Bronchial epithelial cell (primary cell): ENCODE data around the gene GPR180. TPM values are rescaled to one million over a fixed set of nuclear protein-coding genes. Genes with fewer than 3 reads are reported as not detected.

Source experiments
- DNase-seq: peaks from one replicate; pipeline ENCODE4 v3.0.0-alpha.2; 2010; ENCODE audit warnings: low read depth
- FAIRE-seq: peaks from 2 replicates; lab custom pipeline; 2011; peaks lifted over from hg19 to GRCh38; lab: Jason Lieb, UNC
- H3K27me3 ChIP-seq: 2 replicates; pipeline ENCODE4 v1.5.1; 2011; ENCODE audit warnings: low read length; ENCODE audit not compliant: control insufficient read depth, insufficient read depth
- H3K36me3 ChIP-seq: 2 replicates; pipeline ENCODE4 v1.5.1; 2011; ENCODE audit warnings: low read length; ENCODE audit not compliant: control insufficient read depth, insufficient read depth
- H3K4me3 ChIP-seq: 2 replicates; pipeline ENCODE4 v1.5.1; 2011; ENCODE audit warnings: mild to moderate bottlenecking, low read depth, low read length, control low read depth
- total RNA-seq: library from RNA; depleted of rRNA; stranded (reverse); fragments of >200 nt; gene quantifications from 2 replicates; pipeline ENCODE4 v1.2.1, GENCODE V29; 2014
- TF ChIP-seq, protein P1 (sequence below): IDR thresholded peaks from 2 replicates; pipeline ENCODE4 v1.5.1; 2011; ENCODE audit warnings: mild to moderate bottlenecking, moderate library complexity, low read length, control low read depth, inconsistent platforms; ENCODE audit not compliant: insufficient read depth, severe bottlenecking

Gene GPR180
- total RNA-seq, 1 donor from 2014 or later, result 12.4 TPM

- DNase-seq (no peak), FAIRE-seq (no peak)
- TF ChIP-seq, protein P1, sequence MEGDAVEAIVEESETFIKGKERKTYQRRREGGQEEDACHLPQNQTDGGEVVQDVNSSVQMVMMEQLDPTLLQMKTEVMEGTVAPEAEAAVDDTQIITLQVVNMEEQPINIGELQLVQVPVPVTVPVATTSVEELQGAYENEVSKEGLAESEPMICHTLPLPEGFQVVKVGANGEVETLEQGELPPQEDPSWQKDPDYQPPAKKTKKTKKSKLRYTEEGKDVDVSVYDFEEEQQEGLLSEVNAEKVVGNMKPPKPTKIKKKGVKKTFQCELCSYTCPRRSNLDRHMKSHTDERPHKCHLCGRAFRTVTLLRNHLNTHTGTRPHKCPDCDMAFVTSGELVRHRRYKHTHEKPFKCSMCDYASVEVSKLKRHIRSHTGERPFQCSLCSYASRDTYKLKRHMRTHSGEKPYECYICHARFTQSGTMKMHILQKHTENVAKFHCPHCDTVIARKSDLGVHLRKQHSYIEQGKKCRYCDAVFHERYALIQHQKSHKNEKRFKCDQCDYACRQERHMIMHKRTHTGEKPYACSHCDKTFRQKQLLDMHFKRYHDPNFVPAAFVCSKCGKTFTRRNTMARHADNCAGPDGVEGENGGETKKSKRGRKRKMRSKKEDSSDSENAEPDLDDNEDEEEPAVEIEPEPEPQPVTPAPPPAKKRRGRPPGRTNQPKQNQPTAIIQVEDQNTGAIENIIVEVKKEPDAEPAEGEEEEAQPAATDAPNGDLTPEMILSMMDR, result no peak
- Histone ChIP-seq H3K27me3 (no peaks in the 10 kb centered on the region), H3K36me3 (no peaks in the 10 kb centered on the region), H3K4me3 (no peak overlapping the region)
Observed at GRCh38 chr13:94598281-94598680, 3.4 kb upstream of the GPR180 start.

GRCh38 chr13:94599877-94600276 lies 1.8 kb upstream of the GPR180 start:
- no peak for DNase-seq

GRCh38 chr13:94602467-94602866 lies 810 bp downstream of the GPR180 start:
- FAIRE-seq, result no peak
- TF ChIP-seq, protein P1, result no peak
- H3K27me3 ChIP-seq, result no peaks in the 10 kb centered on the region

More at GRCh38 chr13:94599877-94600276, 1.8 kb upstream of the GPR180 start:
- Histone ChIP-seq H3K36me3 (no peaks in the 10 kb centered on the region), H3K27me3 (no peaks in the 10 kb centered on the region), H3K4me3 (no peak overlapping the region)
- no peak for FAIRE-seq
- TF ChIP-seq, protein P1, result no peak

DNA sequence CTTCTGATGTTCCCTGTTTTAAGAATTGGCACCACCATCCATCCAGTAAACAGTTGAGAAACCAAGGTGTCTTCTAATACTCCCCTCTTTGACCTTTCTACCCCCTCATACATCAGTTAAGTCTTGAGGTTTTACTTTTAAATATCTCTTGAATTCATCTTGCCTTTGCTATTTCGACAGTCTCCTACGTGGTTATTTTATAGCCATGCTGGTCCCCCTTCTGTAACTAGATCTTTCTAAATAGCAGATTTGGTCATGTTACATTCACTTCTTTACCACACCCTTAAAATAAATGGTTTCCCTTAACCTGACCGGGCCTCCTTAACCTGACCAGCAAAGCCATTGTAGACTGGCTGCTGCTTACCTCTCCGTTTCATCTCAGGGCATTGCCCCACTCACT lies 5.4 kb downstream of the GPR180 start:
- no peaks in the 10 kb centered on the region for H3K27me3 ChIP-seq
- peaks cover 7% of the 10 kb centered on the region for H3K36me3 ChIP-seq
- TF ChIP-seq, protein P1, result no peak
- no peak overlapping the region for H3K4me3 ChIP-seq
- no peak for DNase-seq
- FAIRE-seq, result no peak

More at GRCh38 chr13:94602467-94602866, 810 bp downstream of the GPR180 start:
- DNase-seq, result no peak
- peak overlapping the region; percentile 80 for H3K4me3 ChIP-seq
- peaks cover 3% of the 10 kb centered on the region for H3K36me3 ChIP-seq

DNA sequence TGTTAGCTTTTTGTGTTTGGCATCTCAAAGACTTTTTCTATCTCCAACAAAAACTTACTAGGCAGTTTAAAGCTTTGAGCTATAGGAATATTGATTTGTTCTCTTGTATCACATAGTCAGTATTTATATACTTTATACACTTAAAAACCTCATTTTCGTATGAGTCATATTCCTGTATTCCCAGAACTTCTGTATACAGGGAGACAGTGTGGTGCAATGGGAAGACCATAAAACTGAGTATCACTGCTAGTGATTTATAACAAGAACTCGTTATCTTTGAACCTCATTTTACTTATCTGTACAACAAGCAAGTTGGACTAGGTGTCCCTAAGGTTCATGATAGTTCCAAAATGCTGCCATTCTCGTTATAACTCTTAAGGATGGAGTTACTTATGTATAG lies 6.3 kb downstream of the GPR180 start:
- Histone ChIP-seq H3K36me3 (peaks cover 7% of the 10 kb centered on the region), H3K4me3 (no peak overlapping the region), H3K27me3 (no peaks in the 10 kb centered on the region)
- no peak for FAIRE-seq
- no peak for DNase-seq
- TF ChIP-seq, protein P1, result no peak

DNA sequence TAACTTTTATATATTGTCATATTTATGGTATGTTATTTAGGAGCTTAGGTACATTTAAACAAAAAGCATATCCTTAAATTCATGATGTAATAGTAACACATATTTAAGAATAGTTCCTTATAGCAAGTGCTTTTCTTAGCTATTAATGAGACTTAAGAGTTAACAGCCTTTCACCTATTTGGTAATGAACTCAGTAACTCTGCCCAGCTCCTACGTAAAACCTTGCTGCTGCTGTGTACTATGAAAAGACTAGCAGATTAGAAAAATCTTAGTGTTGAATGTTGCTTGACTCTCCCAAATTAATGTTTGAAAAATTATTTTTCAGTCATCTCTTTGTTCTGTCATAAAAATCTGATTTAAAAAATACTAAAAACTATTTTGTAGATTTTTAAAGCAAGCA lies 6.9 kb downstream of the GPR180 start:
- FAIRE-seq (no peak), DNase-seq (no peak)
- no peaks in the 10 kb centered on the region for H3K27me3 ChIP-seq
- TF ChIP-seq, protein P1, result no peak
- no peak overlapping the region for H3K4me3 ChIP-seq
- peaks cover 7% of the 10 kb centered on the region for H3K36me3 ChIP-seq
